ENCODE results near the gene CADPS.

GRCh38 chr3:62548528-62549205 is 326.5 kb downstream of the CADPS start:
- no peak for TF ChIP-seq CTCF (IDR thresholded peaks at IDR 0.05)
- TF ChIP-seq ZFX (IDR thresholded peaks at IDR 0.05; ENCODE audit: borderline replicate concordance): no peak

Data from 22Rv1 (cell line).